Neuronal stem cell (in vitro differentiated cells): ENCODE data around the gene KLRF2.

Experiments
- DNase-seq: peaks from one replicate; pipeline ENCODE4 v3.0.0-alpha.2; 2013; ENCODE audit warnings: low spot score
- H2AFZ ChIP-seq: one replicate; pipeline ENCODE4 v1.6.1; 2013; ENCODE audit warnings: mild to moderate bottlenecking, low read length, inconsistent platforms
- H2AK5ac ChIP-seq: 2 replicates; pipeline ENCODE4 v1.6.1; 2013; ENCODE audit warnings: low read depth, mild to moderate bottlenecking, inconsistent platforms, low read length, moderate library complexity, mixed read lengths
- H2BK120ac ChIP-seq: 2 replicates; pipeline ENCODE4 v1.6.1; 2013; ENCODE audit warnings: low read depth, mild to moderate bottlenecking, inconsistent platforms, low read length, moderate library complexity, mixed read lengths
- H2BK12ac ChIP-seq: one replicate; pipeline ENCODE4 v1.6.1; 2013; ENCODE audit warnings: low read length, inconsistent platforms
- H2BK15ac ChIP-seq: 2 replicates; pipeline ENCODE4 v1.6.1; 2013; ENCODE audit warnings: mild to moderate bottlenecking, low read length, inconsistent platforms, mixed read lengths
- H2BK5ac ChIP-seq: one replicate; pipeline ENCODE4 v1.6.1; 2013; ENCODE audit warnings: inconsistent platforms, mild to moderate bottlenecking, low read length, moderate library complexity
- H3K14ac ChIP-seq: one replicate; pipeline ENCODE4 v1.6.1; 2013; ENCODE audit warnings: low read length, inconsistent platforms
- H3K18ac ChIP-seq: 2 replicates; pipeline ENCODE4 v1.6.1; 2013; ENCODE audit warnings: low read length, inconsistent platforms
- H3K23ac ChIP-seq: 2 replicates; pipeline ENCODE4 v1.6.1; 2013; ENCODE audit warnings: low read depth, mild to moderate bottlenecking, mixed read lengths, low read length, inconsistent platforms; ENCODE audit not compliant: poor library complexity
- H3K27ac ChIP-seq: replicated peaks from 3 replicates; pipeline ENCODE4 v1.5.1; 2013; ENCODE audit warnings: low read length, inconsistent platforms
- H3K27me3 ChIP-seq, 3 experiments: 2 replicates each; pipeline ENCODE4 v1.6.1; 2013; ENCODE audit warnings: low read length in 3 of 3, mild to moderate bottlenecking in 2 of 3, inconsistent platforms in 1 of 3, low read depth in 1 of 3, mixed read lengths in 1 of 3, moderate library complexity in 1 of 3; ENCODE audit not compliant: control insufficient read depth in 3 of 3, insufficient read depth in 3 of 3
- H3K36me3 ChIP-seq, 2 donors: replicated peaks in 1 of 2; 2 replicates each; pipeline ENCODE4 v1.6.1; 2013; ENCODE audit warnings: low read length in 2 of 2; ENCODE audit not compliant: control insufficient read depth in 2 of 2, insufficient read depth in 2 of 2
- H3K4ac ChIP-seq: 2 replicates; pipeline ENCODE4 v1.6.1; 2013; ENCODE audit warnings: inconsistent platforms, mild to moderate bottlenecking, low read length, moderate library complexity
- H3K4me1 ChIP-seq, 2 donors: 1 replicate in 1 of 2; 2 replicates in 1 of 2; pipeline ENCODE4 v1.6.1; 2013; ENCODE audit warnings: low read length in 2 of 2, low read depth in 1 of 2; ENCODE audit not compliant: control insufficient read depth in 2 of 2, insufficient read depth in 1 of 2
- H3K4me2 ChIP-seq: one replicate; pipeline ENCODE4 v1.6.1; 2013; ENCODE audit warnings: mild to moderate bottlenecking, low read length, inconsistent platforms; ENCODE audit not compliant: insufficient read depth, poor library complexity, severe bottlenecking
- H3K4me3 ChIP-seq, 2 donors: 2 replicates each; pipeline ENCODE4 v1.5.1; 2013; ENCODE audit warnings: low read length in 2 of 2, mild to moderate bottlenecking in 2 of 2, inconsistent platforms in 1 of 2, moderate library complexity in 1 of 2
- H3K79me1 ChIP-seq: one replicate; pipeline ENCODE4 v1.6.1; 2013; ENCODE audit warnings: low read depth, mild to moderate bottlenecking, inconsistent platforms, low read length, moderate library complexity
- H3K9ac ChIP-seq: one replicate; pipeline ENCODE4 v1.6.1; 2013; ENCODE audit warnings: mild to moderate bottlenecking, low read depth, low read length, inconsistent platforms; ENCODE audit not compliant: poor library complexity
- H3K9me3 ChIP-seq, 2 donors: replicated peaks in 1 of 2; 2 replicates each; pipeline versions ENCODE3 to v1.6.1; 2013; ENCODE audit warnings: low read length in 2 of 2, mild to moderate bottlenecking in 2 of 2, inconsistent platforms in 1 of 2, low read depth in 1 of 2, mixed read lengths in 1 of 2, moderate library complexity in 1 of 2; ENCODE audit not compliant: control insufficient read depth in 2 of 2, insufficient read depth in 1 of 2
- H4K8ac ChIP-seq: one replicate; pipeline ENCODE4 v1.6.1; 2013; ENCODE audit warnings: low read depth, mild to moderate bottlenecking, inconsistent platforms, low read length, moderate library complexity
- H4K91ac ChIP-seq: one replicate; pipeline ENCODE4 v1.6.1; 2013; ENCODE audit warnings: low read length, low read depth, mild to moderate bottlenecking, inconsistent platforms; ENCODE audit not compliant: poor library complexity
- WGBS, 2 donors: extraction: QIAGEN DNeasy Blood & Tissue Kit; methylation state at CpG; one replicate each; pipeline ENCODE4 v1.1.7; 2013; ENCODE audit warnings: missing lambda C conversion rate in 2 of 2, mixed read lengths in 1 of 2; ENCODE audit not compliant: insufficient read length in 2 of 2, insufficient replicate concordance in 1 of 2; ENCODE audit errors: extremely low coverage in 2 of 2; 5-methylcytosine and 5-hydroxymethylcytosine counted together

KLRF2 gene

GRCh38 chr12:9881988-9882387 lies 699 bp downstream of the KLRF2 start:
- no peaks in the 10 kb centered on the region for H3K4me1 ChIP-seq
- H3K9me3 ChIP-seq = no peaks in the 10 kb centered on the region
- H3K79me1 ChIP-seq = no peaks in the 10 kb centered on the region
- no peak overlapping the region for H2AFZ ChIP-seq
- H2BK15ac ChIP-seq = no peak overlapping the region
- no peak overlapping the region for H4K91ac ChIP-seq
- no peak overlapping the region for H3K4me2 ChIP-seq
- no peak overlapping the region for H3K4me3 ChIP-seq
- no peaks in the 10 kb centered on the region for H3K27me3 ChIP-seq
- H3K9ac ChIP-seq = no peak overlapping the region
- no peak overlapping the region for H2BK120ac ChIP-seq
- H2BK5ac ChIP-seq = no peak overlapping the region
- H3K36me3 ChIP-seq = no peaks in the 10 kb centered on the region
- H4K8ac ChIP-seq = no peak overlapping the region
- no peak overlapping the region for H3K23ac ChIP-seq
- no CpG with 5 or more reads among the region's 5 CpGs for WGBS, 2 donors
- no peak overlapping the region for H2AK5ac ChIP-seq
- DNase-seq = no peak
- no peak overlapping the region for H2BK12ac ChIP-seq
- no peak overlapping the region for H3K18ac ChIP-seq
- no peak overlapping the region for H3K27ac ChIP-seq
- H3K4ac ChIP-seq = no peak overlapping the region
- H3K14ac ChIP-seq = no peak overlapping the region

- no peak overlapping the region for H3K14ac ChIP-seq
- H3K9ac ChIP-seq = no peak overlapping the region
- no peak overlapping the region for H2BK120ac ChIP-seq
- H2BK5ac ChIP-seq = no peak overlapping the region
- H4K8ac ChIP-seq = no peak overlapping the region
- H3K36me3 ChIP-seq = no peaks in the 10 kb centered on the region
- no peak overlapping the region for H2BK12ac ChIP-seq
- no peak overlapping the region for H3K18ac ChIP-seq
- no peak for DNase-seq
- H2BK15ac ChIP-seq = no peak overlapping the region
- H3K4me1 ChIP-seq = no peaks in the 10 kb centered on the region
- no peak overlapping the region for H3K4me2 ChIP-seq
- H2AK5ac ChIP-seq = no peak overlapping the region
- H3K79me1 ChIP-seq = no peaks in the 10 kb centered on the region
- H3K27ac ChIP-seq = no peak overlapping the region
- H3K4ac ChIP-seq = no peak overlapping the region
- H2AFZ ChIP-seq = no peak overlapping the region
- H3K4me3 ChIP-seq = no peak overlapping the region
- H3K27me3 ChIP-seq = no peaks in the 10 kb centered on the region
- no peaks in the 10 kb centered on the region for H3K9me3 ChIP-seq
- no peak overlapping the region for H3K23ac ChIP-seq
- H4K91ac ChIP-seq = no peak overlapping the region
Observed at GRCh38 chr12:9883175-9883574, 1.9 kb downstream of the KLRF2 start.

GRCh38 chr12:9888665-9889273 lies 7.5 kb downstream of the KLRF2 start:
- no peak for DNase-seq
- no peak overlapping the region for H2BK5ac ChIP-seq
- H3K4me3 ChIP-seq = no peak overlapping the region
- no peak overlapping the region for H3K4me2 ChIP-seq
- H3K4ac ChIP-seq = no peak overlapping the region
- no peak overlapping the region for H3K14ac ChIP-seq
- no peak overlapping the region for H3K9ac ChIP-seq
- H3K27me3 ChIP-seq = no peaks in the 10 kb centered on the region
- H3K4me1 ChIP-seq = no peaks in the 10 kb centered on the region
- H3K9me3 ChIP-seq = no peaks in the 10 kb centered on the region
- no peak overlapping the region for H3K23ac ChIP-seq
- H3K36me3 ChIP-seq = no peaks in the 10 kb centered on the region
- H4K8ac ChIP-seq = no peak overlapping the region
- H2AK5ac ChIP-seq = no peak overlapping the region
- whole genome bisulfite sequencing, 2 donors = no CpG with 5 or more reads among the region's 4 CpGs
- H2BK120ac ChIP-seq = no peak overlapping the region
- no peak overlapping the region for H3K18ac ChIP-seq
- H3K27ac ChIP-seq = no peak overlapping the region
- no peak overlapping the region for H2BK12ac ChIP-seq
- H2AFZ ChIP-seq = no peak overlapping the region
- no peaks in the 10 kb centered on the region for H3K79me1 ChIP-seq
- H2BK15ac ChIP-seq = no peak overlapping the region
- H4K91ac ChIP-seq = no peak overlapping the region

- no peak overlapping the region for H2AFZ ChIP-seq
- H2BK15ac ChIP-seq = no peak overlapping the region
- no peak overlapping the region for H3K23ac ChIP-seq
- no peaks in the 10 kb centered on the region for H3K4me1 ChIP-seq
- no peak overlapping the region for H3K14ac ChIP-seq
- no peak overlapping the region for H3K18ac ChIP-seq
- H3K4me3 ChIP-seq = no peak overlapping the region
- H4K91ac ChIP-seq = no peak overlapping the region
- no peaks in the 10 kb centered on the region for H3K27me3 ChIP-seq
- no peak for DNase-seq
- H2BK120ac ChIP-seq = no peak overlapping the region
- H3K79me1 ChIP-seq = no peaks in the 10 kb centered on the region
- no peak overlapping the region for H3K9ac ChIP-seq
- 100% methylated on average over 1 of the region's 6 CpGs; no CpG with 5 or more reads in 1 of the 2 donors for WGBS, 2 donors
- no peaks in the 10 kb centered on the region for H3K9me3 ChIP-seq
- no peak overlapping the region for H2AK5ac ChIP-seq
- no peak overlapping the region for H4K8ac ChIP-seq
- H3K27ac ChIP-seq = no peak overlapping the region
- H2BK12ac ChIP-seq = no peak overlapping the region
- H3K4ac ChIP-seq = no peak overlapping the region
- no peaks in the 10 kb centered on the region for H3K36me3 ChIP-seq
- no peak overlapping the region for H2BK5ac ChIP-seq
- no peak overlapping the region for H3K4me2 ChIP-seq
Observed at GRCh38 chr12:9895215-9895971, 14.1 kb downstream of the KLRF2 start.
